K562 (cell line): ENCODE measurements around the gene FAM83E. TPM values are rescaled to one million over a fixed set of nuclear protein-coding genes. Genes with fewer than 3 reads are reported as not detected.

Experiments used
- CEBPB ChIP-seq: fragments of 450-650 bp; IDR thresholded peaks from 2 replicates; pipeline ENCODE4 v1.6.1; 2016; ENCODE audit warnings: missing genetic modification characterization, missing compliant biosample characterization
- FOXK1 ChIP-seq: sonication (generic); formaldehyde crosslinking; IDR thresholded peaks from 2 replicates; pipeline ENCODE4 v1.8.0; 2022; ENCODE audit warnings: missing genetic modification reagents, mild to moderate bottlenecking, borderline replicate concordance
- GABPA ChIP-seq: fragments of 200-800 bp; sonication (Bioruptor generic); conservative IDR thresholded peaks from 2 replicates; pipeline ENCODE4 v1.6.1; 2016; ENCODE audit warnings: low read depth, missing genetic modification characterization, missing compliant biosample characterization
- HLTF ChIP-seq: fragments of 450-650 bp; IDR thresholded peaks from 2 replicates; pipeline ENCODE4 v1.6.1; 2016
- LARP7 ChIP-seq: fragments of 450-650 bp; IDR thresholded peaks from 2 replicates; pipeline ENCODE4 v1.6.1; 2016
- MEIS2 ChIP-seq: fragments of 450-650 bp; IDR thresholded peaks from 2 replicates; pipeline ENCODE4 v1.6.1; 2014; ENCODE audit warnings: mild to moderate bottlenecking; ENCODE audit not compliant: partially characterized antibody
- MXI1 ChIP-seq: IDR thresholded peaks from 2 replicates; pipeline ENCODE4 v1.6.1; 2011; ENCODE audit warnings: low read depth, mild to moderate bottlenecking, improper control_type of control experiment, low read length
- NCOA1 ChIP-seq: fragments of 450-650 bp; IDR thresholded peaks from 2 replicates; pipeline ENCODE4 v1.6.1; 2016; ENCODE audit warnings: low read depth
- OTX1 ChIP-seq: fragments of 450-650 bp; formaldehyde crosslinking; IDR thresholded peaks from 2 replicates; pipeline ENCODE4 v1.4.0; 2022; ENCODE audit warnings: mild to moderate bottlenecking
- PHB2 ChIP-seq: fragments of 450-650 bp; IDR thresholded peaks from 2 replicates; pipeline ENCODE4 v1.6.1; 2017; ENCODE audit warnings: low read depth
- RBM14 ChIP-seq: fragments of 200-400 bp; formaldehyde crosslinking; IDR thresholded peaks from 2 replicates; pipeline ENCODE4 v1.6.1; 2018; ENCODE audit warnings: low read depth, mild to moderate bottlenecking, low read length, moderate library complexity, borderline replicate concordance; ENCODE audit not compliant: insufficient read depth
- TAF1 ChIP-seq: IDR thresholded peaks from 2 replicates; pipeline ENCODE4 v1.6.1; 2011; ENCODE audit warnings: mild to moderate bottlenecking, low read length, moderate library complexity; ENCODE audit not compliant: insufficient read depth, control insufficient read depth, severe bottlenecking; ENCODE audit errors: extremely low read depth
- TFAM ChIP-seq: fragments of 250-450 bp; sonication (Bioruptor Pico); conservative IDR thresholded peaks from 2 replicates; pipeline ENCODE4 v1.5.0; 2021; ENCODE audit warnings: mild to moderate bottlenecking, moderate library complexity
- ZFPM2 ChIP-seq: fragments of 250-450 bp; sonication (Bioruptor Pico); IDR thresholded peaks from 2 replicates; pipeline ENCODE4 v1.5.1; 2022; ENCODE audit warnings: mild to moderate bottlenecking
- ZFX ChIP-seq: sonication (generic); formaldehyde crosslinking; IDR thresholded peaks from 2 replicates; pipeline ENCODE4 v1.8.0; 2022; ENCODE audit warnings: mild to moderate bottlenecking, missing genetic modification reagents, moderate library complexity
- ZNF785 ChIP-seq: fragments of 250-450 bp; sonication (Bioruptor Pico); IDR thresholded peaks from 2 replicates; pipeline ENCODE4 v1.4.0; 2020; ENCODE audit warnings: mild to moderate bottlenecking
- polyA plus RNA-seq, 8 experiments: library from polyadenylated mRNA; depleted of rRNA in 4 of 8; stranded (reverse) in 5 of 8; unstranded in 3 of 8; fragments of >200 nt; fragmentation: Nextera tagmentation in 2 of 8; fragmentation: Illumina TruSeq in 1 of 8; extraction: Ambion mirVana in 2 of 8; extraction: Trizol in 1 of 8; gene quantifications; 2 replicates each; pipeline versions ENCODE4 v1.2.1 to v1.2.3, GENCODE V29; 2011 to 2014; ENCODE audit warnings: inconsistent platforms in 1 of 8, missing spikeins in 1 of 8
- total RNA-seq, 7 experiments: library from RNA; depleted of rRNA in 6 of 7; stranded (reverse); fragments of >200 nt in 6 of 7; fragmentation: Illumina TruSeq in 2 of 7; extraction: Trizol in 2 of 7; gene quantifications; 2 replicates each; pipeline versions ENCODE4 v1.2.1 to v1.2.3, GENCODE V29; 2011 to 2021; ENCODE audit warnings: low replicate concordance in 1 of 7
- TF ChIP-seq, protein P1 (sequence below): fragments of 450-650 bp; IDR thresholded peaks from 2 replicates; pipeline ENCODE4 v1.6.1; 2017; ENCODE audit warnings: antibody characterized with exemption, mild to moderate bottlenecking
- TF ChIP-seq, protein P2 (sequence below), 3 experiments: IDR thresholded peaks in 2 of 3; conservative IDR thresholded peaks in 1 of 3; 2 replicates each; pipeline ENCODE4 v1.5.1; 2011 to 2012; ENCODE audit warnings: low read length in 3 of 3, mild to moderate bottlenecking in 3 of 3, control low read depth in 2 of 3, improper control_type of control experiment in 1 of 3, inconsistent platforms in 1 of 3, low read depth in 1 of 3, mixed read lengths in 1 of 3, moderate library complexity in 1 of 3; ENCODE audit not compliant: insufficient read depth in 2 of 3
- TF ChIP-seq, protein P3 (sequence below), 2 experiments: fragments of 450-650 bp; IDR thresholded peaks; 2 replicates each; pipeline ENCODE4 v1.6.1; 2018; ENCODE audit warnings: mild to moderate bottlenecking in 2 of 2, low read depth in 1 of 2; ENCODE audit not compliant: partially characterized antibody in 2 of 2

FAM83E gene
- total and polyA plus RNA-seq, 9 of the 15 experiments (the other 6 are each of a cell fraction or from before 2014, with no cell fraction given): 0.15 to 0.87 (median 0.29) TPM; not detected in 4

DNA sequence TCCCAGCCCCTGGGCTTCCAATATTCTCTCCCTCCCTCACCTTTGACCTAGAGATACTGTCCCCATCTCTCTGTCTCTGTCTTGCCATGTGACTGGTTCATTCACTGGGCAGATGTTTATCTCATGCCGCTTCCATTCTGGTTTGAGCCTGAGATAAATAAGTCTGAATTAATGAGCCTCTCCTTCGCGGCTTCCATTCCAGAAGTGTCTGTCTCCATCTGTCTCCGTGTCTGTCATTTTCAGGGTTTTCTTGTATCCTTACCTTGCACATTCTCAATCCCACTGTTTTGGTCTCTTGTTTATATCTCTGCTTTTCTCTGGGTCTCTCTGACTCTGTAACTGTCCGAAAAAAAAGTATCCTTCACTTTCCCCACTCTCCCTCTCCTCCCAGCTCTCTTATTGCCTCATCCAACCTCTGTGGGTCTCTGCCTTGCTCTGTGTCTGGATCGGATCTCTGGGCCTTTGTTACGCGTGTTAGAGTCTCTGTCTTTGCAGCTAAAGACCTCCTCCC lies 8.7 kb upstream of the FAM83E start (continued):
- TF ChIP-seq, protein P1, sequence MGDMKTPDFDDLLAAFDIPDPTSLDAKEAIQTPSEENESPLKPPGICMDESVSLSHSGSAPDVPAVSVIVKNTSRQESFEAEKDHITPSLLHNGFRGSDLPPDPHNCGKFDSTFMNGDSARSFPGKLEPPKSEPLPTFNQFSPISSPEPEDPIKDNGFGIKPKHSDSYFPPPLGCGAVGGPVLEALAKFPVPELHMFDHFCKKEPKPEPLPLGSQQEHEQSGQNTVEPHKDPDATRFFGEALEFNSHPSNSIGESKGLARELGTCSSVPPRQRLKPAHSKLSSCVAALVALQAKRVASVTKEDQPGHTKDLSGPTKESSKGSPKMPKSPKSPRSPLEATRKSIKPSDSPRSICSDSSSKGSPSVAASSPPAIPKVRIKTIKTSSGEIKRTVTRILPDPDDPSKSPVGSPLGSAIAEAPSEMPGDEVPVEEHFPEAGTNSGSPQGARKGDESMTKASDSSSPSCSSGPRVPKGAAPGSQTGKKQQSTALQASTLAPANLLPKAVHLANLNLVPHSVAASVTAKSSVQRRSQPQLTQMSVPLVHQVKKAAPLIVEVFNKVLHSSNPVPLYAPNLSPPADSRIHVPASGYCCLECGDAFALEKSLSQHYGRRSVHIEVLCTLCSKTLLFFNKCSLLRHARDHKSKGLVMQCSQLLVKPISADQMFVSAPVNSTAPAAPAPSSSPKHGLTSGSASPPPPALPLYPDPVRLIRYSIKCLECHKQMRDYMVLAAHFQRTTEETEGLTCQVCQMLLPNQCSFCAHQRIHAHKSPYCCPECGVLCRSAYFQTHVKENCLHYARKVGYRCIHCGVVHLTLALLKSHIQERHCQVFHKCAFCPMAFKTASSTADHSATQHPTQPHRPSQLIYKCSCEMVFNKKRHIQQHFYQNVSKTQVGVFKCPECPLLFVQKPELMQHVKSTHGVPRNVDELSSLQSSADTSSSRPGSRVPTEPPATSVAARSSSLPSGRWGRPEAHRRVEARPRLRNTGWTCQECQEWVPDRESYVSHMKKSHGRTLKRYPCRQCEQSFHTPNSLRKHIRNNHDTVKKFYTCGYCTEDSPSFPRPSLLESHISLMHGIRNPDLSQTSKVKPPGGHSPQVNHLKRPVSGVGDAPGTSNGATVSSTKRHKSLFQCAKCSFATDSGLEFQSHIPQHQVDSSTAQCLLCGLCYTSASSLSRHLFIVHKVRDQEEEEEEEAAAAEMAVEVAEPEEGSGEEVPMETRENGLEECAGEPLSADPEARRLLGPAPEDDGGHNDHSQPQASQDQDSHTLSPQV: no peak; the same call in 1 of the 2 replicates
- peak; percentile 29 for TF ChIP-seq TAF1
- TF ChIP-seq MEIS2: peak; percentile 11
- no peak for TF ChIP-seq MXI1
- 0 out of 2 replicates have a peak, but pooled peaks have one; percentile 19 for TF ChIP-seq GABPA (tag)
- TF ChIP-seq RBM14: no peak
- TF ChIP-seq CEBPB: peak; percentile 44; the same call in 1 of the 2 replicates
- TF ChIP-seq, protein P2, sequence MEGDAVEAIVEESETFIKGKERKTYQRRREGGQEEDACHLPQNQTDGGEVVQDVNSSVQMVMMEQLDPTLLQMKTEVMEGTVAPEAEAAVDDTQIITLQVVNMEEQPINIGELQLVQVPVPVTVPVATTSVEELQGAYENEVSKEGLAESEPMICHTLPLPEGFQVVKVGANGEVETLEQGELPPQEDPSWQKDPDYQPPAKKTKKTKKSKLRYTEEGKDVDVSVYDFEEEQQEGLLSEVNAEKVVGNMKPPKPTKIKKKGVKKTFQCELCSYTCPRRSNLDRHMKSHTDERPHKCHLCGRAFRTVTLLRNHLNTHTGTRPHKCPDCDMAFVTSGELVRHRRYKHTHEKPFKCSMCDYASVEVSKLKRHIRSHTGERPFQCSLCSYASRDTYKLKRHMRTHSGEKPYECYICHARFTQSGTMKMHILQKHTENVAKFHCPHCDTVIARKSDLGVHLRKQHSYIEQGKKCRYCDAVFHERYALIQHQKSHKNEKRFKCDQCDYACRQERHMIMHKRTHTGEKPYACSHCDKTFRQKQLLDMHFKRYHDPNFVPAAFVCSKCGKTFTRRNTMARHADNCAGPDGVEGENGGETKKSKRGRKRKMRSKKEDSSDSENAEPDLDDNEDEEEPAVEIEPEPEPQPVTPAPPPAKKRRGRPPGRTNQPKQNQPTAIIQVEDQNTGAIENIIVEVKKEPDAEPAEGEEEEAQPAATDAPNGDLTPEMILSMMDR (IDR thresholded peaks at IDR 0.05 in 2 of 3, conservative IDR thresholded peaks at IDR 0.05 in 1 of 3; ENCODE audit: insufficient read depth in 2 of 3, low read depth in 1 of 3, low read length in 3 of 3): no peak
- no peak for TF ChIP-seq ZFX (CRISPR knock-in tag)
- no peak for TF ChIP-seq TFAM (CRISPR knock-in tag)
- TF ChIP-seq NCOA1: peak; percentile 23; the same call in 1 of the 2 replicates
- peak; percentile 59; the same call in 1 of the 2 replicates for TF ChIP-seq PHB2
- TF ChIP-seq ZNF785 (CRISPR knock-in tag): no peak
- TF ChIP-seq LARP7: 0 out of 2 replicates have a peak, but pooled peaks have one; percentile 22
- TF ChIP-seq, protein P3, sequence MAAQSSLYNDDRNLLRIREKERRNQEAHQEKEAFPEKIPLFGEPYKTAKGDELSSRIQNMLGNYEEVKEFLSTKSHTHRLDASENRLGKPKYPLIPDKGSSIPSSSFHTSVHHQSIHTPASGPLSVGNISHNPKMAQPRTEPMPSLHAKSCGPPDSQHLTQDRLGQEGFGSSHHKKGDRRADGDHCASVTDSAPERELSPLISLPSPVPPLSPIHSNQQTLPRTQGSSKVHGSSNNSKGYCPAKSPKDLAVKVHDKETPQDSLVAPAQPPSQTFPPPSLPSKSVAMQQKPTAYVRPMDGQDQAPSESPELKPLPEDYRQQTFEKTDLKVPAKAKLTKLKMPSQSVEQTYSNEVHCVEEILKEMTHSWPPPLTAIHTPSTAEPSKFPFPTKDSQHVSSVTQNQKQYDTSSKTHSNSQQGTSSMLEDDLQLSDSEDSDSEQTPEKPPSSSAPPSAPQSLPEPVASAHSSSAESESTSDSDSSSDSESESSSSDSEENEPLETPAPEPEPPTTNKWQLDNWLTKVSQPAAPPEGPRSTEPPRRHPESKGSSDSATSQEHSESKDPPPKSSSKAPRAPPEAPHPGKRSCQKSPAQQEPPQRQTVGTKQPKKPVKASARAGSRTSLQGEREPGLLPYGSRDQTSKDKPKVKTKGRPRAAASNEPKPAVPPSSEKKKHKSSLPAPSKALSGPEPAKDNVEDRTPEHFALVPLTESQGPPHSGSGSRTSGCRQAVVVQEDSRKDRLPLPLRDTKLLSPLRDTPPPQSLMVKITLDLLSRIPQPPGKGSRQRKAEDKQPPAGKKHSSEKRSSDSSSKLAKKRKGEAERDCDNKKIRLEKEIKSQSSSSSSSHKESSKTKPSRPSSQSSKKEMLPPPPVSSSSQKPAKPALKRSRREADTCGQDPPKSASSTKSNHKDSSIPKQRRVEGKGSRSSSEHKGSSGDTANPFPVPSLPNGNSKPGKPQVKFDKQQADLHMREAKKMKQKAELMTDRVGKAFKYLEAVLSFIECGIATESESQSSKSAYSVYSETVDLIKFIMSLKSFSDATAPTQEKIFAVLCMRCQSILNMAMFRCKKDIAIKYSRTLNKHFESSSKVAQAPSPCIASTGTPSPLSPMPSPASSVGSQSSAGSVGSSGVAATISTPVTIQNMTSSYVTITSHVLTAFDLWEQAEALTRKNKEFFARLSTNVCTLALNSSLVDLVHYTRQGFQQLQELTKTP (IDR thresholded peaks at IDR 0.05; ENCODE audit: low read depth in 1 of 2, partially characterized antibody in 2 of 2): peak in 1 of 2 experiments; percentile 52
- 0 out of 2 replicates have a peak, but pooled peaks have one; percentile 18 for TF ChIP-seq HLTF
- no peak for TF ChIP-seq ZFPM2 (CRISPR knock-in tag)
- TF ChIP-seq OTX1 (CRISPR knock-in tag): peak; percentile 79; the same call in 1 of the 2 replicates
- TF ChIP-seq FOXK1: peak; percentile 59; the same call in 1 of the 2 replicates
